GM23338 (cell line): ENCODE data around the gene ANKS1B.

Experiments
- CREB1 ChIP-seq: fragments of 250-450 bp; sonication (Bioruptor Pico); IDR thresholded peaks from 2 replicates; pipeline ENCODE4 v1.5.0; 2020; ENCODE audit warnings: low read depth, mild to moderate bottlenecking, moderate library complexity
- EZH2 ChIP-seq: fragments of 200-600 bp; sonication (generic); IDR thresholded peaks from one replicate; pipeline ENCODE4 v1.8.0; 2017; ENCODE audit warnings: antibody characterized with exemption, mild to moderate bottlenecking, low read depth; ENCODE audit not compliant: unreplicated experiment
- EZH2phosphoT487 ChIP-seq: fragments of 200-600 bp; sonication (generic); IDR thresholded peaks from one replicate; pipeline ENCODE4 v1.8.1; 2018; ENCODE audit warnings: antibody characterized with exemption; ENCODE audit not compliant: unreplicated experiment
- JUNB ChIP-seq: IDR thresholded peaks from one replicate; pipeline ENCODE4 v1.6.1; 2016; ENCODE audit warnings: antibody characterized with exemption; ENCODE audit not compliant: unreplicated experiment
- NANOG ChIP-seq: IDR thresholded peaks from 2 replicates; pipeline ENCODE4 v1.6.1; 2016; ENCODE audit warnings: antibody characterized with exemption, borderline replicate concordance
- POLR2AphosphoS5 ChIP-seq: IDR thresholded peaks from 2 replicates; pipeline ENCODE4 v1.6.1; 2016; ENCODE audit warnings: antibody characterized with exemption, low read depth
- REST ChIP-seq: IDR thresholded peaks from one replicate; pipeline ENCODE4 v1.6.1; 2018; ENCODE audit warnings: antibody characterized with exemption; ENCODE audit not compliant: unreplicated experiment
- STAT1 ChIP-seq: IDR thresholded peaks from one replicate; pipeline ENCODE4 v1.6.1; 2016; ENCODE audit warnings: antibody characterized with exemption; ENCODE audit not compliant: unreplicated experiment
- ZNF114 ChIP-seq: fragments of 250-450 bp; sonication (Bioruptor Pico); IDR thresholded peaks from 2 replicates; pipeline ENCODE4 v1.5.0; 2020; ENCODE audit warnings: mild to moderate bottlenecking, moderate library complexity
- ZNF331 ChIP-seq: fragments of 250-450 bp; sonication (Bioruptor Pico); IDR thresholded peaks from 2 replicates; pipeline ENCODE4 v1.5.0; 2020; ENCODE audit warnings: low read depth, mild to moderate bottlenecking, moderate library complexity
- TF ChIP-seq, protein P1 (sequence below), 2 experiments: fragments of 200-600 bp in 1 of 2; sonication (generic) in 1 of 2; conservative IDR thresholded peaks; 2 replicates each; pipeline versions ENCODE4 v1.5.1 to v1.6.1; 2016 to 2017; ENCODE audit warnings: antibody characterized with exemption in 2 of 2, low read depth in 2 of 2, mild to moderate bottlenecking in 2 of 2, moderate library complexity in 1 of 2
- TF ChIP-seq, protein P2 (sequence below): IDR thresholded peaks from 2 replicates; pipeline ENCODE4 v1.6.1; 2016; ENCODE audit warnings: antibody characterized with exemption

- TF ChIP-seq, protein P1, sequence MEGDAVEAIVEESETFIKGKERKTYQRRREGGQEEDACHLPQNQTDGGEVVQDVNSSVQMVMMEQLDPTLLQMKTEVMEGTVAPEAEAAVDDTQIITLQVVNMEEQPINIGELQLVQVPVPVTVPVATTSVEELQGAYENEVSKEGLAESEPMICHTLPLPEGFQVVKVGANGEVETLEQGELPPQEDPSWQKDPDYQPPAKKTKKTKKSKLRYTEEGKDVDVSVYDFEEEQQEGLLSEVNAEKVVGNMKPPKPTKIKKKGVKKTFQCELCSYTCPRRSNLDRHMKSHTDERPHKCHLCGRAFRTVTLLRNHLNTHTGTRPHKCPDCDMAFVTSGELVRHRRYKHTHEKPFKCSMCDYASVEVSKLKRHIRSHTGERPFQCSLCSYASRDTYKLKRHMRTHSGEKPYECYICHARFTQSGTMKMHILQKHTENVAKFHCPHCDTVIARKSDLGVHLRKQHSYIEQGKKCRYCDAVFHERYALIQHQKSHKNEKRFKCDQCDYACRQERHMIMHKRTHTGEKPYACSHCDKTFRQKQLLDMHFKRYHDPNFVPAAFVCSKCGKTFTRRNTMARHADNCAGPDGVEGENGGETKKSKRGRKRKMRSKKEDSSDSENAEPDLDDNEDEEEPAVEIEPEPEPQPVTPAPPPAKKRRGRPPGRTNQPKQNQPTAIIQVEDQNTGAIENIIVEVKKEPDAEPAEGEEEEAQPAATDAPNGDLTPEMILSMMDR (conservative IDR thresholded peaks at IDR 0.05; ENCODE audit: low read depth in 2 of 2), result no peak
- TF ChIP-seq EZH2 (no peak), JUNB (no peak), ZNF331 (no peak), CREB1 (CRISPR knock-in tag) (no peak), STAT1 (no peak), REST (no peak), EZH2phosphoT487 (no peak), POLR2AphosphoS5 (no peak), ZNF114 (CRISPR knock-in tag) (no peak), NANOG (no peak)
- TF ChIP-seq, protein P2, sequence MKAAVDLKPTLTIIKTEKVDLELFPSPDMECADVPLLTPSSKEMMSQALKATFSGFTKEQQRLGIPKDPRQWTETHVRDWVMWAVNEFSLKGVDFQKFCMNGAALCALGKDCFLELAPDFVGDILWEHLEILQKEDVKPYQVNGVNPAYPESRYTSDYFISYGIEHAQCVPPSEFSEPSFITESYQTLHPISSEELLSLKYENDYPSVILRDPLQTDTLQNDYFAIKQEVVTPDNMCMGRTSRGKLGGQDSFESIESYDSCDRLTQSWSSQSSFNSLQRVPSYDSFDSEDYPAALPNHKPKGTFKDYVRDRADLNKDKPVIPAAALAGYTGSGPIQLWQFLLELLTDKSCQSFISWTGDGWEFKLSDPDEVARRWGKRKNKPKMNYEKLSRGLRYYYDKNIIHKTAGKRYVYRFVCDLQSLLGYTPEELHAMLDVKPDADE, result no peak
These were observed 432.7 kb downstream of the ANKS1B start for GRCh38 chr12:99552022-99552421.
